GM21423 (cell line): ENCODE results near the gene HMGN4.

Source experiments
- ATAC-seq: cut with Tn5 transposase; IDR thresholded peaks from one replicate; pipeline ENCODE4 v1.9.1; 2021; ENCODE audit warnings: mild to moderate bottlenecking, moderate library complexity; ENCODE audit not compliant: unreplicated experiment

The HMGN4 gene

GRCh38 chr6:26576407-26576843, 38.3 kb downstream of the HMGN4 start:
- no peak for ATAC-seq

- ATAC-seq, result no peak
Observed at GRCh38 chr6:26576929-26577719, 39.0 kb downstream of the HMGN4 start.

- ATAC-seq, result no peak
Observed at GRCh38 chr6:26577720-26578072, 39.5 kb downstream of the HMGN4 start.

- no peak for ATAC-seq
Observed at GRCh38 chr6:26578279-26578678, 40.1 kb downstream of the HMGN4 start.

GRCh38 chr6:26578741-26579140, 40.6 kb downstream of the HMGN4 start:
- no peak for ATAC-seq

GRCh38 chr6:26581164-26581915, 43.2 kb downstream of the HMGN4 start:
- ATAC-seq, result no peak

- no peak for ATAC-seq
Observed at GRCh38 chr6:26588965-26589364, 50.8 kb downstream of the HMGN4 start.

GRCh38 chr6:26592649-26593048, 54.5 kb downstream of the HMGN4 start:
- no peak for ATAC-seq

- no peak for ATAC-seq
Observed at GRCh38 chr6:26593278-26594130, 55.3 kb downstream of the HMGN4 start.

- ATAC-seq, result no peak
Observed at GRCh38 chr6:26594131-26594498, 55.9 kb downstream of the HMGN4 start.

GRCh38 chr6:26594730-26595632, 56.8 kb downstream of the HMGN4 start:
- ATAC-seq, result no peak

- peak; percentile 57 for ATAC-seq
Observed at GRCh38 chr6:26595669-26596269, 57.6 kb downstream of the HMGN4 start.
